ENCODE data around the gene PAXX. TPM values are rescaled to one million over a fixed set of nuclear protein-coding genes. Genes with fewer than 3 reads are reported as not detected.
A peak's percentile ranks its signal among the peaks of the same experiment; 100 is the strongest.

PAXX gene
- total RNA-seq, 1 donor from 2014 or later = 15.3 TPM

DNA sequence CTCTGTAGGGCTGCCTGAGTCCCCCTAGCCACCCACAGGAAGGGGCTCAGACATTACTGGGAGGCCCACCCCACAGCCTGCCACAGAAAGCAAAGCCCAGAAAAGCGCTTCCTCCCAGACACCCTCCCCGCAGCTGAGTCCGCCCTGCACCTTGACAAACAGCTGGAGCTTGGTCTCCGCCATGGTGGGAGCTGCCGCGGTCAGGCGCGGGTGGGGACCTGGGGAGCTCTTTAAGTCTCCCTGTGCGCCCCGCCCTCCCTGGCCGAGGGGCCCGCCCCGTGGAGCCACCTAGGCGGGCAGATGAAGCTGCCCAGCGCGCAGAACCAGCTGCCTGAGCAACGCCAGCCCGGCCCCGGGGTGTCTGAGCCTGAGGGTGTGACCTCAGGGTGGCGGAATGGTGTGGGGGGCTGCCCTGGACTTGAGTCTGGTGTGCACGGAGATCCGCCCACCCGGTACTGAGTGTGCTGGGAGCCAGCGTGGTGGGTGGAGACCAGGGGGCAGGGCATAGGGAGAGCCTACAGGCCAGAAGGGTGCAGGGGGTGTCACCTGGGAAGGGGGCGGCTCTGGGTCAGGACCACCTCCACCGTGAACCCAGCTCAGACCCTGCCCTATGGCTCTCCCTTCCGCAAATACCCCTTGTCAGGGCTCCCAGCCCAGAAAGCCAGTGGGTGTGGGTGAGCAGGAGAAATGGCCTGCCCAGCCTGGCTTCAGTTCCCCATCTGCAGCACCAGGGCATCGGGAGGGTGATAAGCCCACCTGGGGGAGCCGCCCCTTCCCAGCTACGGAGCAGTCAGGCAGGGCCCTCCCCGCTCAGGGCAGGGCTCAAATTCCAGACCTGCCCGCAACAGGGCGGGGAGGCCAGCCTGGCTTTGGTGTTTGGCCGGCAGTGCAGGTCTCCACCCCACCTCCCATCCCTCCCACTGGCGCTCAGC is 4.4 kb downstream of the PAXX start, which contains the start of gene CLIC3:
CLIC3 (minus strand) TSS at position 208 of the 932 bp plus-strand sequence; CDS start at position 183, 25 bp downstream.
- H3K27ac ChIP-seq (ENCODE audit: low read depth, low read length) = no peak within 1 kb of the TSS

DNA sequence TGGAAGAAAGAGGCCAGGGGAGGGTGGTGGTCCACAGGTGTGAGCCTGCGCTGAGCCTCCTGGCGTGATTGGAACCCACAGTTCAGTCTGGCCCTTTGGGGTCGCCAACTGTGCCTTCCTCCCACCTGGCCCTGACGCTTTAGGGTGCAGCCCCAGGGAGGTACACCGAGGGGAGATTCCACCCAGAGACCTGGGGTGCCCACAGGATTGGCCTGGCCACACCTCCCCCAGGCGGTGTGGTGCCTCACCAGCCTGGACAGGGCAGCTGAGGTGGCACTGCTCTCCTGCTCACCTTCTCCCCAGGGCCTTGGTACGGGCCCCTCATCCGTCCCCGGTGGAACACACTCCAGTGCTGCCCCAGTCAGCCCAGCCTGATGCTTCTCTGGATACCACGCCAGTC is 5.1 kb downstream of the PAXX start:
- Histone ChIP-seq H3K4me3 (ENCODE audit: insufficient read depth, low read depth, low read length) (no peak overlapping the region), H3K79me2 (ENCODE audit: insufficient read depth, low read length) (peaks cover 12% of the 10 kb centered on the region), H3K36me3 (ENCODE audit: insufficient read depth, low read length) (no peaks in the 10 kb centered on the region), H2AFZ (ENCODE audit: low read depth, low read length) (no peak overlapping the region), H4K20me1 (ENCODE audit: insufficient read depth, low read length) (peaks cover 12% of the 10 kb centered on the region), H3K27me3 (ENCODE audit: insufficient read depth, low read length) (no peaks in the 10 kb centered on the region), H3K27ac (ENCODE audit: low read depth, low read length) (no peak overlapping the region), H3K4me2 (ENCODE audit: low read length) (peak overlapping the region; percentile 66), H3K9me3 (ENCODE audit: insufficient read depth, low read depth, low read length) (no peaks in the 10 kb centered on the region), H3K9ac (ENCODE audit: low read length) (no peak overlapping the region), H3K4me1 (ENCODE audit: insufficient read depth, low read length) (peaks cover 45% of the 10 kb centered on the region)
- DNase-seq (ENCODE audit: low read depth) = no peak
- Mint-ChIP-seq H3K36me3 (ENCODE audit: low read depth, unreplicated experiment) (no peaks in the 10 kb centered on the region), H3K27me3 (ENCODE audit: low read depth, unreplicated experiment) (no peaks in the 10 kb centered on the region), H3K27ac (ENCODE audit: unreplicated experiment) (no peak overlapping the region), H3K4me1 (ENCODE audit: low read depth, unreplicated experiment) (peaks cover 11% of the 10 kb centered on the region), H3K4me3 (ENCODE audit: unreplicated experiment) (no peak overlapping the region), H3K9me3 (ENCODE audit: unreplicated experiment) (no peaks in the 10 kb centered on the region)
- no peak for FAIRE-seq
- TF ChIP-seq EZH2 (IDR thresholded peaks at IDR 0.05; ENCODE audit: insufficient read depth, low read length) (no peak), CTCF (IDR thresholded peaks at IDR 0.05; ENCODE audit: insufficient read depth, low read depth, low read length) (no peak)

More for the DNA sequence above, 4.4 kb downstream of the PAXX start, which contains the start of gene CLIC3:
- TF ChIP-seq CTCF (IDR thresholded peaks at IDR 0.05; ENCODE audit: insufficient read depth, low read depth, low read length) (no peak), EZH2 (IDR thresholded peaks at IDR 0.05; ENCODE audit: insufficient read depth, low read length) (no peak)
- H3K4me1 ChIP-seq (ENCODE audit: insufficient read depth, low read length) = peaks cover 45% of the 10 kb centered on the region
- H2AFZ ChIP-seq (ENCODE audit: low read depth, low read length) = no peak within 1 kb of the TSS
- DNase-seq (ENCODE audit: low read depth) = no peak
- H3K4me1 Mint-ChIP-seq (ENCODE audit: low read depth, unreplicated experiment) = peaks cover 11% of the 10 kb centered on the region
- no peaks in the 10 kb centered on the region for H3K36me3 Mint-ChIP-seq (ENCODE audit: low read depth, unreplicated experiment)
- no peak within 1 kb of the TSS for H3K4me3 Mint-ChIP-seq (ENCODE audit: unreplicated experiment)
- no peaks in the 10 kb centered on the region for H3K9me3 ChIP-seq (ENCODE audit: insufficient read depth, low read depth, low read length)
- no peak within 1 kb of the TSS for H3K9ac ChIP-seq (ENCODE audit: low read length)
- H3K4me2 ChIP-seq (ENCODE audit: low read length) = peak within 1 kb of the TSS; percentile 66
- peaks cover 12% of the 10 kb centered on the region for H4K20me1 ChIP-seq (ENCODE audit: insufficient read depth, low read length)
- no peak for FAIRE-seq
- no peak within 1 kb of the TSS for H3K4me3 ChIP-seq (ENCODE audit: insufficient read depth, low read depth, low read length)
- H3K9me3 Mint-ChIP-seq (ENCODE audit: unreplicated experiment) = no peaks in the 10 kb centered on the region
- H3K27me3 ChIP-seq (ENCODE audit: insufficient read depth, low read length) = no peaks in the 10 kb centered on the region
- H3K79me2 ChIP-seq (ENCODE audit: insufficient read depth, low read length) = peaks cover 13% of the 10 kb centered on the region
- H3K36me3 ChIP-seq (ENCODE audit: insufficient read depth, low read length) = no peaks in the 10 kb centered on the region
- H3K27me3 Mint-ChIP-seq (ENCODE audit: low read depth, unreplicated experiment) = peaks cover under 1% of the 10 kb centered on the region
- no peak within 1 kb of the TSS for H3K27ac Mint-ChIP-seq (ENCODE audit: unreplicated experiment)

Measured in astrocyte (in vitro differentiated cells and primary cell).